SH-SY5Y (cell line): Measurements from ENCODE around the gene PATL2.

Experiments used
- GATA2 ChIP-seq: IDR thresholded peaks from 2 replicates; pipeline ENCODE4 v1.6.1; 2011; ENCODE audit warnings: mild to moderate bottlenecking, low read depth, low read length
- GATA3 ChIP-seq: IDR thresholded peaks from 2 replicates; pipeline ENCODE4 v1.6.1; 2011; ENCODE audit warnings: low read depth, mild to moderate bottlenecking, low read length, moderate library complexity

DNA sequence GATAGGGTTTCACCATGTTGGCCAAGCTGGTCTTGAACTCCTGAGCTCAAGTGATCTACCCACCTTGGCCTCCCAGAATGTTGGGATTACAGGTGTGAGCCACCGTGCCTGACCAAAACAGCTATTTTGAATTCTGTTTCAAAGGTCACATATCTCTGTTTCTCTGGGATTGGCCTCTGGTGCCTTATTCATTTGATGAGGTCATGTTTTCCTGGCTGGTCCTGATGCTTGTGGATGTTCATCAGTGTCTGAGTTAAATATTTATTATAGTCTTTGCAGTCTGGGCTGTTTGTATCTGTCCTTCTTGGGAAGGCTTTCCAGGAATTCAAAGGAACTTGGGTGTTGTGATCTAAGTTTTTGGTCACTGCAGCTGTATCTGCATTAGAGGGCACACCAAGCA lies 5.1 kb downstream of the PATL2 start:
- no peak for TF ChIP-seq GATA2
- TF ChIP-seq GATA3: no peak
